ENCODE results near the gene FOXR1.
"Not testable (repeated sequence)": the region's sequence is repeated elsewhere in the genome, so short reads cannot be mapped to it uniquely, and the experiment has no call there.

Gene FOXR1

GRCh38 chr11:118956094-118956846 is 15.3 kb upstream of the FOXR1 start, which contains the start of gene UPK2:
UPK2 (plus strand) TSS chr11:118956298; CDS start chr11:118956351, 53 bp downstream.
- no peaks in the 10 kb centered on the region for H3K36me3 ChIP-seq (ENCODE audit: control insufficient read depth, low read depth, low read length)
- H3K27me3 ChIP-seq (ENCODE audit: control insufficient read depth, insufficient read depth, low read length), result no peaks in the 10 kb centered on the region
- H3K9me3 ChIP-seq (ENCODE audit: control insufficient read depth, low read depth, low read length), result no peaks in the 10 kb centered on the region
- H3K9ac ChIP-seq (ENCODE audit: low read length), result no peak within 1 kb of the TSS
- no peaks in the 10 kb centered on the region for H3K4me1 ChIP-seq (ENCODE audit: control insufficient read depth, low read depth, low read length)
- H3K27ac ChIP-seq (ENCODE audit: low read length), result no peak within 1 kb of the TSS
- H3K4me3 ChIP-seq (ENCODE audit: low read length), result no peak within 1 kb of the TSS

- H3K4me1 ChIP-seq (ENCODE audit: control insufficient read depth, low read depth, low read length), result no peaks in the 10 kb centered on the region
- H3K9ac ChIP-seq (ENCODE audit: low read length), result no peak overlapping the region
- H3K36me3 ChIP-seq (ENCODE audit: control insufficient read depth, low read depth, low read length), result no peaks in the 10 kb centered on the region
- H3K9me3 ChIP-seq (ENCODE audit: control insufficient read depth, low read depth, low read length), result no peaks in the 10 kb centered on the region
- H3K27ac ChIP-seq (ENCODE audit: low read length), result no peak overlapping the region
- H3K27me3 ChIP-seq (ENCODE audit: control insufficient read depth, insufficient read depth, low read length), result no peaks in the 10 kb centered on the region
- no peak overlapping the region for H3K4me3 ChIP-seq (ENCODE audit: low read length)
Measured at GRCh38 chr11:118956847-118957469, 14.6 kb upstream of the FOXR1 start.

DNA sequence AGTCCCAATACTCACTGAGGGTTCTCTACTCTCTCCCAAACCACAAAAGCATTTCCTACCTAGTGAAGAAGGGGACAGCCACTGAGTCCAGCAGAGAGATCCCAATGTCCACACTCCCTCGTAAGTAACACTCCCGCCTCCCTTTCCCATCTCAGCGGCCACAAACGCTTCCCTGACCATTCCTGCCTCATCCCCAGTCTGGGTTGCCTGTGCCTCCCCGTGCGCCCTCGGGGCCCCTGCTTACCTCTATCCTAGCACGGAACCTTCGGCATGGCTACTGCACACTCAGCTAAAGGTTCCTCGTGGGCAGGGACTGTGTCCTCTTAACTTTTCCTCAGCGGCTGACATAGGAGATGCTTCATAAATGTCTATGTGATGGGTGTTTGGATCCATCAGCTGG is 14.0 kb upstream of the FOXR1 start:
- Histone ChIP-seq H3K36me3 (ENCODE audit: control insufficient read depth, low read depth, low read length) (no peaks in the 10 kb centered on the region), H3K9me3 (ENCODE audit: control insufficient read depth, low read depth, low read length) (no peaks in the 10 kb centered on the region), H3K4me3 (ENCODE audit: low read length) (no peak overlapping the region), H3K27ac (ENCODE audit: low read length) (no peak overlapping the region), H3K4me1 (ENCODE audit: control insufficient read depth, low read depth, low read length) (no peaks in the 10 kb centered on the region), H3K9ac (ENCODE audit: low read length) (no peak overlapping the region), H3K27me3 (ENCODE audit: control insufficient read depth, insufficient read depth, low read length) (no peaks in the 10 kb centered on the region)

DNA sequence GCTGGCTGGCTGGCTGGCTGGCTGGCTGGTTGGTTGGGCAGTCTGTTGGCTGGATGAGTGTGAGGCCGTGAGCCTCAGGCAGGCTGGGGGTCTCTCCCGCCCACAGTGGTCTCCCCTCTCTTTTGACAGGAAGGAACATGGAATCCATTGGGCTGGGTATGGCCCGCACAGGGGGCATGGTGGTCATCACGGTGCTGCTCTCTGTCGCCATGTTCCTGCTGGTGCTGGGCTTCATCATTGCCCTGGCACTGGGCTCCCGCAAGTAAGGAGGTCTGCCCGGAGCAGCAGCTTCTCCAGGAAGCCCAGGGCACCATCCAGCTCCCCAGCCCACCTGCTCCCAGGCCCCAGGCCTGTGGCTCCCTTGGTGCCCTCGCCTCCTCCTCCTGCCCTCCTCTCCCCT is 13.6 kb upstream of the FOXR1 start:
- H3K4me3 ChIP-seq (ENCODE audit: low read length), result no peak overlapping the region
- H3K36me3 ChIP-seq (ENCODE audit: control insufficient read depth, low read depth, low read length), result no peaks in the 10 kb centered on the region
- no peaks in the 10 kb centered on the region for H3K4me1 ChIP-seq (ENCODE audit: control insufficient read depth, low read depth, low read length)
- H3K9ac ChIP-seq (ENCODE audit: low read length), result no peak overlapping the region
- no peaks in the 10 kb centered on the region for H3K9me3 ChIP-seq (ENCODE audit: control insufficient read depth, low read depth, low read length)
- no peaks in the 10 kb centered on the region for H3K27me3 ChIP-seq (ENCODE audit: control insufficient read depth, insufficient read depth, low read length)
- H3K27ac ChIP-seq (ENCODE audit: low read length), result no peak overlapping the region

DNA sequence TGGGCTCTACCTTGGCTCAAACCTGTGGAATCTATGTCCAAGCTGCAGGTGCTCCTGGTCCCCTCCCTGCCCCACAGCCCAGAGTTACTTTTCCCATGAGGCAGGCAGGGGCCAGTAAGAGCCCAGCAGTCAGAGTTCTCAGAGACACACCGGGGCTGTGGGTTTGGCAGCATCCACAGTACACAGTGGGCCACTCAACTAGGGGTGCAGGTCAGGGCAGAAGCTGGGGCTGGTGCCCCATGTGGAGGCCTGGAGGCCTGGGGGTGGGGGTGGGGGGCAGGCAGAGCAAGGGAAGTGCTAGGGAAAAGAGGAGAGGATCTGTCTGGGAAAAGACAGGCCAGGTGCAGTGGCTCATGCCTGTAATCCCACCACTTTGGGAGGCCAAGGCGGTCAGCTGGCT is 13.0 kb upstream of the FOXR1 start:
- Histone ChIP-seq H3K9ac (ENCODE audit: low read length) (no peak overlapping the region), H3K4me3 (ENCODE audit: low read length) (no peak overlapping the region), H3K27ac (ENCODE audit: low read length) (no peak overlapping the region), H3K36me3 (ENCODE audit: control insufficient read depth, low read depth, low read length) (no peaks in the 10 kb centered on the region), H3K4me1 (ENCODE audit: control insufficient read depth, low read depth, low read length) (no peaks in the 10 kb centered on the region), H3K9me3 (ENCODE audit: control insufficient read depth, low read depth, low read length) (no peaks in the 10 kb centered on the region), H3K27me3 (ENCODE audit: control insufficient read depth, insufficient read depth, low read length) (no peaks in the 10 kb centered on the region)

DNA sequence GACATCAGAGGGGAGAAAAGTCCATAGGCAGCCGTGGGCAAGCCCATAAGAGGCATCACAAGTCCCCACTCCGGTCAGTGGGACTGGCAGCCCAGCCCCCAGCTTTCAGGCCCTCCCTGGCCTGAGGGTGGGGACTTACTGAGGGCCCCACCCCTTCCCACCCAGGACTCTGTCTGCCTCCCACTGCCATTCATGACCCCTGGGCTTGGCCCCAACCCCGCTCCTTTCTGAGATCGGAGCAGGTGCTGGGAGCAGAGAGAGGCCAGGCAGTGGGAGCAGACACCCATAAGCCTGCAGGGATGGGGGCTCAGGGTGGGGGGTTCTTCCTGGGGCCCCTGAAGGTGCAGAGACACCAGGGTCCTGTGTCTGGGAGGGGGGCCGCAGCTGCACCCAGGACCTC is 10.4 kb upstream of the FOXR1 start:
- Histone ChIP-seq H3K27me3 (ENCODE audit: control insufficient read depth, insufficient read depth, low read length) (no peaks in the 10 kb centered on the region), H3K4me3 (ENCODE audit: low read length) (no peak overlapping the region), H3K27ac (ENCODE audit: low read length) (no peak overlapping the region), H3K36me3 (ENCODE audit: control insufficient read depth, low read depth, low read length) (no peaks in the 10 kb centered on the region), H3K9me3 (ENCODE audit: control insufficient read depth, low read depth, low read length) (no peaks in the 10 kb centered on the region), H3K4me1 (ENCODE audit: control insufficient read depth, low read depth, low read length) (no peaks in the 10 kb centered on the region), H3K9ac (ENCODE audit: low read length) (no peak overlapping the region)

DNA sequence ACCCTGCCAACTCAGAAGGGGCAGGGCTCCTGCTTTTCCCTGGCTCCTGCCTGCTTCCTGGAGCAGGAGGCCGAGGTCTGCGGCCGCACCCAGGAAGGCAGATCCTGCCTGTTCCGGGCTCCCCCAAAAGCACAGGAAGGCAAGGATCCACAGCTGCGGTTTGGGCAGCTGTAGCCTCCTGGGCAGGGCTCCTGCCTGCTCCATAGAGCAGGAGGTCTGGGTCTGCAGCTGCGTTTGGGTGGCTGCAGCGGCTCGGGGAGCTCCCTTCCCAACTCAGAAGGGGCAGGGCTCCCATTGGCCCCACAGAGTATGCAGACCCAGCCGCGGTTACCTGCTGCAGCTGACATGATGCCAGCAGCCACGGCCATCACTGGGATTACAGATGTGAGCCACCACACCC is 10.0 kb upstream of the FOXR1 start:
- no peak overlapping the region for H3K9ac ChIP-seq (ENCODE audit: low read length)
- no peak overlapping the region for H3K4me3 ChIP-seq (ENCODE audit: low read length)
- H3K27me3 ChIP-seq (ENCODE audit: control insufficient read depth, insufficient read depth, low read length), result no peaks in the 10 kb centered on the region
- H3K4me1 ChIP-seq (ENCODE audit: control insufficient read depth, low read depth, low read length), result no peaks in the 10 kb centered on the region
- H3K9me3 ChIP-seq (ENCODE audit: control insufficient read depth, low read depth, low read length), result no peaks in the 10 kb centered on the region
- no peaks in the 10 kb centered on the region for H3K36me3 ChIP-seq (ENCODE audit: control insufficient read depth, low read depth, low read length)
- H3K27ac ChIP-seq (ENCODE audit: low read length), result no peak overlapping the region

GRCh38 chr11:118969508-118969907 is 2.1 kb upstream of the FOXR1 start:
- not testable (repeated sequence) for H3K27me3 ChIP-seq (ENCODE audit: control insufficient read depth, insufficient read depth, low read length); H3K4me1 ChIP-seq (ENCODE audit: control insufficient read depth, low read depth, low read length); H3K9ac ChIP-seq (ENCODE audit: low read length); H3K4me3 ChIP-seq (ENCODE audit: low read length); H3K9me3 ChIP-seq (ENCODE audit: control insufficient read depth, low read depth, low read length); H3K36me3 ChIP-seq (ENCODE audit: control insufficient read depth, low read depth, low read length); H3K27ac ChIP-seq (ENCODE audit: low read length)

DNA sequence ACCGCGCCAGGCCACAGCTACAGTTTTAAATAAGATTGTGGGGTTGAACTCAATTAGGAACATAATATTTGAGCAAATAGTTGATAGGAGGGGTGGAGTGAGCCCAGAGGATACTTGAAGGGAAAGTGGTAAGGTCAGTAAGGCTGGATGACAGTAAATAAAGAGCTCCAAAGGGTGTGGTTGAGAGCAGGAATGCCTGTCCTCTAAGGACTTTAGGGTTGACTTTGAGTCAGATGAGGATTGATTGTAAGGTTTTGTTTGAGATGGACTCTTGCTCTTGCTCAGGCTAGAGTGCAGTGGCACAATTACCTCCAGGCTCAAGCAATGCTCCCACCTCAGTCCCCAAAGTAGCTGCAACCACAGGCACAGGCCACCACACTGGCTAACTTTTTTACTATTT is 2.4 kb downstream of the FOXR1 start:
- Histone ChIP-seq H3K4me3 (ENCODE audit: low read length) (no peak overlapping the region), H3K4me1 (ENCODE audit: control insufficient read depth, low read depth, low read length) (no peaks in the 10 kb centered on the region), H3K36me3 (ENCODE audit: control insufficient read depth, low read depth, low read length) (no peaks in the 10 kb centered on the region), H3K27me3 (ENCODE audit: control insufficient read depth, insufficient read depth, low read length) (no peaks in the 10 kb centered on the region), H3K9me3 (ENCODE audit: control insufficient read depth, low read depth, low read length) (no peaks in the 10 kb centered on the region), H3K27ac (ENCODE audit: low read length) (no peak overlapping the region), H3K9ac (ENCODE audit: low read length) (no peak overlapping the region)

GRCh38 chr11:118975771-118976709 is 4.5 kb downstream of the FOXR1 start:
- Histone ChIP-seq H3K9ac (ENCODE audit: low read length) (no peak overlapping the region), H3K9me3 (ENCODE audit: control insufficient read depth, low read depth, low read length) (no peaks in the 10 kb centered on the region), H3K36me3 (ENCODE audit: control insufficient read depth, low read depth, low read length) (no peaks in the 10 kb centered on the region), H3K4me1 (ENCODE audit: control insufficient read depth, low read depth, low read length) (peaks cover 10% of the 10 kb centered on the region), H3K27ac (ENCODE audit: low read length) (no peak overlapping the region), H3K4me3 (ENCODE audit: low read length) (no peak overlapping the region), H3K27me3 (ENCODE audit: control insufficient read depth, insufficient read depth, low read length) (no peaks in the 10 kb centered on the region)

DNA sequence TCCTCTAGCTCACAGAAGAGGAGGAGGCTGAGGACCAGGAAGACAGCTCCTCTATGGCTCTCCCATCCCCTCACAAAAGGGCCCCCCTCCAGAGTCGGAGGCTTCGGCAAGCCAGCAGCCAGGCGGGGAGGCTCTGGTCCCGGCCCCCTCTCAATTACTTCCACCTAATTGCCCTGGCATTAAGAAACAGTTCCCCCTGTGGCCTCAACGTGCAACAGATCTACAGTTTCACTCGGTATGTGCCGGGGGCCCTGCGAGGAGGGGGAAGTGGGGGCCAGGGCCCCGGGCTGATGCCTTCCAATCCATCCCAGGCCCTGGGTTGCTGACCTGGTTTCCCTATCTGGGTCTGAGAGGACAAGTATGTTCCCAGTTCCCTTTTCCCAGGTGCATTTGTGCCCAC is 7.9 kb downstream of the FOXR1 start:
- Histone ChIP-seq H3K9me3 (ENCODE audit: control insufficient read depth, low read depth, low read length) (no peaks in the 10 kb centered on the region), H3K4me3 (ENCODE audit: low read length) (no peak overlapping the region), H3K36me3 (ENCODE audit: control insufficient read depth, low read depth, low read length) (no peaks in the 10 kb centered on the region), H3K27ac (ENCODE audit: low read length) (no peak overlapping the region), H3K9ac (ENCODE audit: low read length) (no peak overlapping the region), H3K4me1 (ENCODE audit: control insufficient read depth, low read depth, low read length) (peaks cover 10% of the 10 kb centered on the region), H3K27me3 (ENCODE audit: control insufficient read depth, insufficient read depth, low read length) (peaks cover 6% of the 10 kb centered on the region)

Data from iPS-18a (cell line).